Caco-2 (cell line): ENCODE results near the gene CTNNA2. TPM values are rescaled to one million over a fixed set of nuclear protein-coding genes. Genes with fewer than 3 reads are reported as not detected.

ENCODE experiments used
- BruUV-seq: library from RNA; stranded (reverse); fragments of 400-500 nt; replicated peaks from 2 replicates; lab custom pipeline; 2021; lab: Mats Ljungman, UMichigan
- CTCF ChIA-PET: fragments of 300-600 bp; sonication (Branson Sonifier 250); formaldehyde crosslinking; loops from one replicate; lab custom pipeline; 2022; ENCODE audit warnings: antibody characterized with exemption; lab: Charles Lee
- POLR2A ChIA-PET: fragments of 300-600 bp; sonication (Branson Sonifier 250); formaldehyde crosslinking; loops from one replicate; lab custom pipeline; 2022; ENCODE audit warnings: antibody characterized with exemption; lab: Charles Lee
- DNase-seq, 2 experiments: peaks; one replicate each; pipeline versions ENCODE4 v3.0.0 to v3.0.0-alpha.2; 2020 to 2022
- H3K27me3 ChIP-seq: replicated peaks from 2 replicates; pipeline ENCODE4 v1.6.0; 2011; ENCODE audit warnings: low read length; ENCODE audit not compliant: control insufficient read depth, insufficient read depth
- H3K36me3 ChIP-seq: 2 replicates; pipeline ENCODE4 v1.5.1; 2011; ENCODE audit warnings: low read length; ENCODE audit not compliant: control insufficient read depth, insufficient read depth
- H3K4me1 ChIP-seq: fragments of 250-450 bp; sonication (Bioruptor Pico); 2 replicates; pipeline ENCODE4 v1.5.1; 2020; ENCODE audit warnings: mild to moderate bottlenecking
- H3K4me3 ChIP-seq: 2 replicates; pipeline ENCODE4 v1.5.1; 2011; ENCODE audit warnings: low read depth, mild to moderate bottlenecking, control low read depth, low read length
- H3K9me3 ChIP-seq: fragments of 250-450 bp; sonication (Bioruptor Pico); 2 replicates; pipeline ENCODE4 v1.5.1; 2020; ENCODE audit warnings: mild to moderate bottlenecking, moderate library complexity
- H3K27ac Mint-ChIP-seq: one replicate; pipeline ENCODE4 v1.8.0; 2022; ENCODE audit warnings: mixed read lengths; ENCODE audit not compliant: unreplicated experiment
- H3K27me3 Mint-ChIP-seq: one replicate; pipeline ENCODE4 v1.8.0; 2022; ENCODE audit warnings: mixed read lengths; ENCODE audit not compliant: insufficient read depth, unreplicated experiment
- H3K36me3 Mint-ChIP-seq: one replicate; pipeline ENCODE4 v1.8.0; 2022; ENCODE audit warnings: mild to moderate bottlenecking, mixed read lengths; ENCODE audit not compliant: insufficient read depth, unreplicated experiment
- H3K4me1 Mint-ChIP-seq: one replicate; pipeline ENCODE4 v1.8.0; 2022; ENCODE audit warnings: low read depth, mixed read lengths; ENCODE audit not compliant: unreplicated experiment
- H3K4me3 Mint-ChIP-seq: one replicate; pipeline ENCODE4 v1.8.0; 2022; ENCODE audit warnings: mild to moderate bottlenecking, moderate library complexity, mixed read lengths; ENCODE audit not compliant: unreplicated experiment
- H3K9me3 Mint-ChIP-seq: one replicate; pipeline ENCODE4 v1.8.0; 2022; ENCODE audit warnings: mixed read lengths; ENCODE audit not compliant: unreplicated experiment
- intact Hi-C: fragments of 100-400 bp; cut with micrococcal nuclease; formaldehyde crosslinking; loops from one replicate; pipeline ENCODE4 v1.10.0; 2022; ENCODE audit not compliant: unreplicated experiment
- total RNA-seq: library from RNA; stranded (reverse); gene quantifications from 2 replicates; pipeline ENCODE4 v1.2.3, GENCODE V29; 2022
- TF ChIP-seq, protein P1 (sequence below), 2 experiments: fragments of 200-600 bp in 1 of 2; IDR thresholded peaks; 1 replicate in 1 of 2; 2 replicates in 1 of 2; pipeline versions ENCODE4 v1.5.1 to v1.8.0; 2011 to 2022; ENCODE audit warnings: antibody characterized with exemption in 1 of 2, control low read depth in 1 of 2, inconsistent platforms in 1 of 2, low read depth in 1 of 2, low read length in 1 of 2, mild to moderate bottlenecking in 1 of 2, moderate library complexity in 1 of 2; ENCODE audit not compliant: insufficient read depth in 1 of 2, severe bottlenecking in 1 of 2, unreplicated experiment in 1 of 2

The CTNNA2 gene
- total RNA-seq, 1 experiment from 2014 or later: not detected

DNA sequence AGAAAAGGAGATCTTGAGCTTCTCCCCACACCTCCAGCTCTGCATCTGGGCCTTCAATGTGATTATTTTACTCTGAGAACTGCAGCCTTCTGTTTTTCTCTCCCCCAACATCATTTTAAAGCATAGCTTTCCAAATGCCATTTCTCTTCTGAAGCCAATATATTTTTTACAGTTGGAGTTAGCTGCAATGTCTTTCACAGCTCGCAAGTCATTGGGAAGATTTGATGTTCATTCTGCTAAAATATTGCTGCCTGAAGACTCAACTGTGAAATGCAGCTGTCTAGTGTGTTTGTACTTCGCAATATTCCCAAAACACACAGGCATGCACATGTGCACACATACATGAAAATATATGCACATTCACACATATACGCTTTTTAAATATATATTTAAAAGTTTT lies 496.4 kb downstream of the CTNNA2 start:
- no TSS peak for BruUV-seq
- Mint-ChIP-seq H3K9me3 (no peaks in the 10 kb centered on the region), H3K4me3 (no peak overlapping the region), H3K36me3 (no peaks in the 10 kb centered on the region), H3K27ac (no peak overlapping the region), H3K4me1 (no peaks in the 10 kb centered on the region), H3K27me3 (peaks cover 2% of the 10 kb centered on the region)
- ChIA-PET CTCF (no interaction called here), POLR2A (no interaction called here)
- intact Hi-C loops: no loop called here
- no peak overlapping the region for H3K4me3 ChIP-seq
- no peaks in the 10 kb centered on the region for H3K9me3 ChIP-seq
- no peaks in the 10 kb centered on the region for H3K4me1 ChIP-seq
- TF ChIP-seq, protein P1, sequence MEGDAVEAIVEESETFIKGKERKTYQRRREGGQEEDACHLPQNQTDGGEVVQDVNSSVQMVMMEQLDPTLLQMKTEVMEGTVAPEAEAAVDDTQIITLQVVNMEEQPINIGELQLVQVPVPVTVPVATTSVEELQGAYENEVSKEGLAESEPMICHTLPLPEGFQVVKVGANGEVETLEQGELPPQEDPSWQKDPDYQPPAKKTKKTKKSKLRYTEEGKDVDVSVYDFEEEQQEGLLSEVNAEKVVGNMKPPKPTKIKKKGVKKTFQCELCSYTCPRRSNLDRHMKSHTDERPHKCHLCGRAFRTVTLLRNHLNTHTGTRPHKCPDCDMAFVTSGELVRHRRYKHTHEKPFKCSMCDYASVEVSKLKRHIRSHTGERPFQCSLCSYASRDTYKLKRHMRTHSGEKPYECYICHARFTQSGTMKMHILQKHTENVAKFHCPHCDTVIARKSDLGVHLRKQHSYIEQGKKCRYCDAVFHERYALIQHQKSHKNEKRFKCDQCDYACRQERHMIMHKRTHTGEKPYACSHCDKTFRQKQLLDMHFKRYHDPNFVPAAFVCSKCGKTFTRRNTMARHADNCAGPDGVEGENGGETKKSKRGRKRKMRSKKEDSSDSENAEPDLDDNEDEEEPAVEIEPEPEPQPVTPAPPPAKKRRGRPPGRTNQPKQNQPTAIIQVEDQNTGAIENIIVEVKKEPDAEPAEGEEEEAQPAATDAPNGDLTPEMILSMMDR (IDR thresholded peaks at IDR 0.05; ENCODE audit: insufficient read depth in 1 of 2, low read depth in 1 of 2, low read length in 1 of 2, severe bottlenecking in 1 of 2, unreplicated experiment in 1 of 2): no peak
- no peaks in the 10 kb centered on the region; the same call in 1 of the 2 replicates for H3K27me3 ChIP-seq
- no peak for DNase-seq
- no peaks in the 10 kb centered on the region for H3K36me3 ChIP-seq

DNA sequence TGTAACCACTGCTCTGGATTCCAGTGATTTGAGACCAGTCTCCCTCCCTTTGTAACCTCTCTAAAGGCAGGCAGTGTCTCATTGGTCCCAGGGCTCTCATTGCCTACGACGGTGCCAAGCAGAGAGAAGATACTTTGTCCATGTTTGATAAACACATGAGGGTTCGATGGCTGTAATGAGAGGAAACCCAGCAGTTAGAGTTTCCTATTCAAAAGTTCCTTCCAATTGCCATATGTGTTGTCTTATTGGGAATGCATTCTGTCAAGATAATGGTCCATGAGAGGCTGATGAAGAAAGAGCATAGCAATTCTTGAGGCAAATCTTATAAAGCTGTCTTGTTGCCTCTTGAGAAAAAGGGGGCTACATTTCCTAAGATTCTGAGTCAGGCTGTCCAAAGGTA lies 499.2 kb downstream of the CTNNA2 start:
- Histone ChIP-seq H3K9me3 (no peaks in the 10 kb centered on the region), H3K4me1 (no peaks in the 10 kb centered on the region), H3K27me3 (no peaks in the 10 kb centered on the region), H3K4me3 (no peak overlapping the region), H3K36me3 (no peaks in the 10 kb centered on the region)
- no peaks in the 10 kb centered on the region for H3K36me3 Mint-ChIP-seq
- ChIA-PET POLR2A (no interaction called here), CTCF (no interaction called here)
- TF ChIP-seq, protein P1 (IDR thresholded peaks at IDR 0.05; ENCODE audit: insufficient read depth in 1 of 2, low read depth in 1 of 2, low read length in 1 of 2, severe bottlenecking in 1 of 2, unreplicated experiment in 1 of 2): no peak
- intact Hi-C loops: no loop called here
- H3K4me3 Mint-ChIP-seq: no peak overlapping the region
- H3K4me1 Mint-ChIP-seq: no peaks in the 10 kb centered on the region
- no peak for DNase-seq
- peaks cover 2% of the 10 kb centered on the region for H3K27me3 Mint-ChIP-seq
- BruUV-seq: no TSS peak
- no peaks in the 10 kb centered on the region for H3K9me3 Mint-ChIP-seq
- H3K27ac Mint-ChIP-seq: no peak overlapping the region

DNA sequence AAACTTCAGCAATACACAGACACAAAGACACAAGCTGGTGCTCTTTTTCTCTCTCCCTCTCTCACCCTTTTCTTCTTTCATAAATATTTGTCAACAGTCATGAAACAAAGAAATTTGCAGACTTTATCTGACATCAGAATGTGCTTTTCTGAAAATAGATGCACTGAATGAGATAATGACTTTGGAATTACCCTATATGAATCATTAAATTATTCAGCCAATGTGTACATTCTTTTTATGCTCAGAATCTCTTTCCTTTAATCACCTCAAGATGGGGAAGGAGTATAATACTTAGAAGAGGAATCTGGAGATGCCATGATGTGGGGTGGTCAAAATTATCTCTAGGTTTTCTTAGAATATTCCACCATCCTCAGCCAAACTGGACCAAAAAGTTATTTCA lies 501.8 kb downstream of the CTNNA2 start:
- no TSS peak for BruUV-seq
- ChIA-PET CTCF (no interaction called here), POLR2A (no interaction called here)
- Mint-ChIP-seq H3K36me3 (no peaks in the 10 kb centered on the region), H3K27ac (no peak overlapping the region), H3K9me3 (no peaks in the 10 kb centered on the region), H3K27me3 (no peaks in the 10 kb centered on the region), H3K4me3 (no peak overlapping the region), H3K4me1 (no peaks in the 10 kb centered on the region)
- intact Hi-C loops: no loop called here
- Histone ChIP-seq H3K27me3 (no peaks in the 10 kb centered on the region), H3K4me3 (no peak overlapping the region), H3K36me3 (no peaks in the 10 kb centered on the region), H3K9me3 (no peaks in the 10 kb centered on the region), H3K4me1 (no peaks in the 10 kb centered on the region)
- no peak for DNase-seq
- TF ChIP-seq, protein P1 (IDR thresholded peaks at IDR 0.05; ENCODE audit: insufficient read depth in 1 of 2, low read depth in 1 of 2, low read length in 1 of 2, severe bottlenecking in 1 of 2, unreplicated experiment in 1 of 2): no peak
